Measurements from ENCODE around the gene ACTG1. TPM values are rescaled to one million over a fixed set of nuclear protein-coding genes. Genes with fewer than 3 reads are reported as not detected.

Gene ACTG1
- total and polyA plus RNA-seq, 2 of the 13 experiments (the other 11 are each of a cell fraction or from before 2014, with no cell fraction given): 973 to 1,138 TPM

GRCh38 chr17:81510785-81511553 is 1.6 kb downstream of the ACTG1 start (continued):
- TF ChIP-seq MED13 (CRISPR knock-in tag; IDR thresholded peaks at IDR 0.05) (no peak), ZGPAT (CRISPR knock-in tag; IDR thresholded peaks at IDR 0.05) (no peak), SMAD1 (CRISPR knock-in tag; IDR thresholded peaks at IDR 0.05; ENCODE audit: borderline replicate concordance, low read depth) (no peak), EP300 (IDR thresholded peaks at IDR 0.05; ENCODE audit: low read depth in 2 of 2, low read length in 2 of 2) (no peak), EP300 (CRISPR knock-in tag; IDR thresholded peaks at IDR 0.05; ENCODE audit: borderline replicate concordance) (no peak), E2F2 (CRISPR knock-in tag; IDR thresholded peaks at IDR 0.05; ENCODE audit: borderline replicate concordance) (no peak), ZNF296 (CRISPR knock-in tag; conservative IDR thresholded peaks at IDR 0.05) (no peak), TARDBP (CRISPR knock-in tag; IDR thresholded peaks at IDR 0.05) (no peak), MIER3 (CRISPR knock-in tag; IDR thresholded peaks at IDR 0.05; ENCODE audit: borderline replicate concordance) (no peak), GPBP1L1 (CRISPR knock-in tag; IDR thresholded peaks at IDR 0.05) (no peak), ZFX (CRISPR knock-in tag; IDR thresholded peaks at IDR 0.05; ENCODE audit: low read depth) (peak; percentile 27; the same call in 1 of the 2 replicates), ZNF253 (CRISPR knock-in tag; IDR thresholded peaks at IDR 0.05; ENCODE audit: borderline replicate concordance) (0 out of 2 replicates have a peak, but pooled peaks have one; percentile 46), ZNF577 (CRISPR knock-in tag; IDR thresholded peaks at IDR 0.05; ENCODE audit: borderline replicate concordance, low read depth) (no peak)
- TF ChIP-seq, protein P1, sequence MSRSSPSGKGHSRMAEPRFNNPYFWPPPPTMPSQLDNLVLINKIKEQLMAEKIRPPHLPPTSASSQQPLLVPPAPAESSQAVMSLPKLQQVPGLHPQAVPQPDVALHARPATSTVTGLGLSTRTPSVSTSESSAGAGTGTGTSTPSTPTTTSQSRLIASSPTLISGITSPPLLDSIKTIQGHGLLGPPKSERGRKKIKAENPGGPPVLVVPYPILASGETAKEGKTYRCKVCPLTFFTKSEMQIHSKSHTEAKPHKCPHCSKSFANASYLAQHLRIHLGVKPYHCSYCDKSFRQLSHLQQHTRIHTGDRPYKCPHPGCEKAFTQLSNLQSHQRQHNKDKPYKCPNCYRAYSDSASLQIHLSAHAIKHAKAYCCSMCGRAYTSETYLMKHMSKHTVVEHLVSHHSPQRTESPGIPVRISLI (CRISPR knock-in tag; IDR thresholded peaks at IDR 0.05; ENCODE audit: borderline replicate concordance): no peak
- TF ChIP-seq, protein P2, sequence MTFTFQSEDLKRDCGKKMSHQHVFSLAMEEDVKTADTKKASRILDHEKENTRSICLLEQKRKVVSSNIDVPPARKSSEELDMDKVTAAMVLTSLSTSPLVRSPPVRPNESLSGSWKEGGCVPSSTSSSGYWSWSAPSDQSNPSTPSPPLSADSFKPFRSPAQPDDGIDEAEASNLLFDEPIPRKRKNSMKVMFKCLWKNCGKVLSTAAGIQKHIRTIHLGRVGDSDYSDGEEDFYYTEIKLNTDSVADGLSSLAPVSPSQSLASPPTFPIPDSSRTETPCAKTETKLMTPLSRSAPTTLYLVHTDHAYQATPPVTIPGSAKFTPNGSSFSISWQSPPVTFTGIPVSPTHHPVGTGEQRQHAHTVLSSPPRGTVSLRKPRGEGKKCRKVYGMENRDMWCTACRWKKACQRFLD (CRISPR knock-in tag; IDR thresholded peaks at IDR 0.05; ENCODE audit: borderline replicate concordance): no peak
- TF ChIP-seq, protein P3, sequence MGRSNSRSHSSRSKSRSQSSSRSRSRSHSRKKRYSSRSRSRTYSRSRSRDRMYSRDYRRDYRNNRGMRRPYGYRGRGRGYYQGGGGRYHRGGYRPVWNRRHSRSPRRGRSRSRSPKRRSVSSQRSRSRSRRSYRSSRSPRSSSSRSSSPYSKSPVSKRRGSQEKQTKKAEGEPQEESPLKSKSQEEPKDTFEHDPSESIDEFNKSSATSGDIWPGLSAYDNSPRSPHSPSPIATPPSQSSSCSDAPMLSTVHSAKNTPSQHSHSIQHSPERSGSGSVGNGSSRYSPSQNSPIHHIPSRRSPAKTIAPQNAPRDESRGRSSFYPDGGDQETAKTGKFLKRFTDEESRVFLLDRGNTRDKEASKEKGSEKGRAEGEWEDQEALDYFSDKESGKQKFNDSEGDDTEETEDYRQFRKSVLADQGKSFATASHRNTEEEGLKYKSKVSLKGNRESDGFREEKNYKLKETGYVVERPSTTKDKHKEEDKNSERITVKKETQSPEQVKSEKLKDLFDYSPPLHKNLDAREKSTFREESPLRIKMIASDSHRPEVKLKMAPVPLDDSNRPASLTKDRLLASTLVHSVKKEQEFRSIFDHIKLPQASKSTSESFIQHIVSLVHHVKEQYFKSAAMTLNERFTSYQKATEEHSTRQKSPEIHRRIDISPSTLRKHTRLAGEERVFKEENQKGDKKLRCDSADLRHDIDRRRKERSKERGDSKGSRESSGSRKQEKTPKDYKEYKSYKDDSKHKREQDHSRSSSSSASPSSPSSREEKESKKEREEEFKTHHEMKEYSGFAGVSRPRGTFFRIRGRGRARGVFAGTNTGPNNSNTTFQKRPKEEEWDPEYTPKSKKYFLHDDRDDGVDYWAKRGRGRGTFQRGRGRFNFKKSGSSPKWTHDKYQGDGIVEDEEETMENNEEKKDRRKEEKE (IDR thresholded peaks at IDR 0.05): no peak
- TF ChIP-seq, protein P4, sequence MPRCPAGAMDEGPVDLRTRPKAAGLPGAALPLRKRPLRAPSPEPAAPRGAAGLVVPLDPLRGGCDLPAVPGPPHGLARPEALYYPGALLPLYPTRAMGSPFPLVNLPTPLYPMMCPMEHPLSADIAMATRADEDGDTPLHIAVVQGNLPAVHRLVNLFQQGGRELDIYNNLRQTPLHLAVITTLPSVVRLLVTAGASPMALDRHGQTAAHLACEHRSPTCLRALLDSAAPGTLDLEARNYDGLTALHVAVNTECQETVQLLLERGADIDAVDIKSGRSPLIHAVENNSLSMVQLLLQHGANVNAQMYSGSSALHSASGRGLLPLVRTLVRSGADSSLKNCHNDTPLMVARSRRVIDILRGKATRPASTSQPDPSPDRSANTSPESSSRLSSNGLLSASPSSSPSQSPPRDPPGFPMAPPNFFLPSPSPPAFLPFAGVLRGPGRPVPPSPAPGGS (CRISPR knock-in tag; IDR thresholded peaks at IDR 0.05): peak; percentile 44; the same call in 1 of the 2 replicates
